GM19468 (cell line): ENCODE results near the gene REPIN1.

ENCODE experiments used
- ATAC-seq: cut with Tn5 transposase; IDR thresholded peaks from one replicate; pipeline ENCODE4 v1.9.1; 2021; ENCODE audit warnings: mild to moderate bottlenecking, moderate library complexity, moderate number of reproducible peaks; ENCODE audit not compliant: unreplicated experiment; ENCODE audit errors: extremely low read depth

REPIN1 gene

GRCh38 chr7:150403376-150404171, 35.0 kb downstream of the REPIN1 start:
- no peak for ATAC-seq

GRCh38 chr7:150404172-150404804, 35.7 kb downstream of the REPIN1 start:
- ATAC-seq = no peak

- ATAC-seq = peak; percentile 51
Observed at GRCh38 chr7:150404805-150405583, 36.4 kb downstream of the REPIN1 start.

GRCh38 chr7:150405584-150406311, 37.1 kb downstream of the REPIN1 start:
- ATAC-seq = no peak

- no peak for ATAC-seq
Observed at GRCh38 chr7:150406312-150406566, 37.6 kb downstream of the REPIN1 start.

- peak; percentile 50 for ATAC-seq
Observed at GRCh38 chr7:150406567-150407421, 38.2 kb downstream of the REPIN1 start.

GRCh38 chr7:150407588-150408392, 39.2 kb downstream of the REPIN1 start:
- ATAC-seq = no peak

- ATAC-seq = no peak
Observed at GRCh38 chr7:150408393-150409299, 40.0 kb downstream of the REPIN1 start.

GRCh38 chr7:150409300-150410030, 40.8 kb downstream of the REPIN1 start:
- no peak for ATAC-seq

- no peak for ATAC-seq
Observed at GRCh38 chr7:150410131-150410530, 41.5 kb downstream of the REPIN1 start.

- no peak for ATAC-seq
Observed at GRCh38 chr7:150410680-150411346, 42.2 kb downstream of the REPIN1 start.

GRCh38 chr7:150411606-150412005, 43.0 kb downstream of the REPIN1 start:
- no peak for ATAC-seq

- no peak for ATAC-seq
Observed at GRCh38 chr7:150412016-150412415, 43.4 kb downstream of the REPIN1 start.

- ATAC-seq = no peak
Observed at GRCh38 chr7:150412518-150413488, 44.2 kb downstream of the REPIN1 start.

GRCh38 chr7:150413640-150414081, 45.0 kb downstream of the REPIN1 start:
- no peak for ATAC-seq
